Panc1 (cell line): Measurements from ENCODE around the gene RLN3.

Source experiments
- POLR2AphosphoS5 ChIP-seq: IDR thresholded peaks from 2 replicates; pipeline ENCODE4 v1.6.1; 2012; ENCODE audit warnings: mild to moderate bottlenecking, low read depth, low read length, moderate library complexity
- SIN3A ChIP-seq: IDR thresholded peaks from 2 replicates; pipeline ENCODE4 v1.6.1; 2012; ENCODE audit warnings: low read depth, mild to moderate bottlenecking, low read length, moderate library complexity, borderline replicate concordance; ENCODE audit not compliant: insufficient read depth
- TCF7L2 ChIP-seq: IDR thresholded peaks from 2 replicates; pipeline ENCODE4 v1.6.1; 2011; ENCODE audit warnings: mild to moderate bottlenecking, low read depth, low read length, inconsistent platforms
- TF ChIP-seq, protein P1 (sequence below): fragments of 450-650 bp; IDR thresholded peaks from 2 replicates; pipeline ENCODE4 v1.5.1; 2017; ENCODE audit warnings: mild to moderate bottlenecking
- TF ChIP-seq, protein P2 (sequence below), 2 experiments: IDR thresholded peaks; 2 replicates each; pipeline ENCODE4 v1.6.1; 2011 to 2012; ENCODE audit warnings: low read depth in 2 of 2, control low read depth in 1 of 2, low read length in 1 of 2, mild to moderate bottlenecking in 1 of 2, moderate library complexity in 1 of 2; ENCODE audit not compliant: insufficient read depth in 1 of 2

DNA sequence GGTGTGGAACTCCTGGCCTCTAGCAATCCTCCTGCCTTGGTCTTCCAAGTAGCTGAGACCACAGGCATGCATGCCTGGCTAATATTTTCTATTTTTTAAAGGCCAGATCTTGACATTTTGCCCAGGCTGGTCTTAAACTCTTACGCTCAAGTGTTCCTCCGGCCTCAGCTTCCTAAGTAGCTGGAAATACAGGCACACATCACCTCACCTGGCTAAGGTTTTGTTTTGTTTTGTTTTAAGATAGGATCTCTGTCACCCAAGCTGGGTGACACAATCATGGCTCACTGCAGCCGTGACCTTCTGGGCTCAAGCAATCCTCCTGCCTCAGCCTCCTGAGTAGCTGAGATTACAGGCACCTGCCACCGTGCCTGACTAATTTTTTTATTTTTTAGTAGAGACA is 5.5 kb upstream of the RLN3 start:
- TF ChIP-seq SIN3A = no peak
- TF ChIP-seq, protein P1, sequence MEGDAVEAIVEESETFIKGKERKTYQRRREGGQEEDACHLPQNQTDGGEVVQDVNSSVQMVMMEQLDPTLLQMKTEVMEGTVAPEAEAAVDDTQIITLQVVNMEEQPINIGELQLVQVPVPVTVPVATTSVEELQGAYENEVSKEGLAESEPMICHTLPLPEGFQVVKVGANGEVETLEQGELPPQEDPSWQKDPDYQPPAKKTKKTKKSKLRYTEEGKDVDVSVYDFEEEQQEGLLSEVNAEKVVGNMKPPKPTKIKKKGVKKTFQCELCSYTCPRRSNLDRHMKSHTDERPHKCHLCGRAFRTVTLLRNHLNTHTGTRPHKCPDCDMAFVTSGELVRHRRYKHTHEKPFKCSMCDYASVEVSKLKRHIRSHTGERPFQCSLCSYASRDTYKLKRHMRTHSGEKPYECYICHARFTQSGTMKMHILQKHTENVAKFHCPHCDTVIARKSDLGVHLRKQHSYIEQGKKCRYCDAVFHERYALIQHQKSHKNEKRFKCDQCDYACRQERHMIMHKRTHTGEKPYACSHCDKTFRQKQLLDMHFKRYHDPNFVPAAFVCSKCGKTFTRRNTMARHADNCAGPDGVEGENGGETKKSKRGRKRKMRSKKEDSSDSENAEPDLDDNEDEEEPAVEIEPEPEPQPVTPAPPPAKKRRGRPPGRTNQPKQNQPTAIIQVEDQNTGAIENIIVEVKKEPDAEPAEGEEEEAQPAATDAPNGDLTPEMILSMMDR = no peak
- no peak for TF ChIP-seq POLR2AphosphoS5
- TF ChIP-seq, protein P2, sequence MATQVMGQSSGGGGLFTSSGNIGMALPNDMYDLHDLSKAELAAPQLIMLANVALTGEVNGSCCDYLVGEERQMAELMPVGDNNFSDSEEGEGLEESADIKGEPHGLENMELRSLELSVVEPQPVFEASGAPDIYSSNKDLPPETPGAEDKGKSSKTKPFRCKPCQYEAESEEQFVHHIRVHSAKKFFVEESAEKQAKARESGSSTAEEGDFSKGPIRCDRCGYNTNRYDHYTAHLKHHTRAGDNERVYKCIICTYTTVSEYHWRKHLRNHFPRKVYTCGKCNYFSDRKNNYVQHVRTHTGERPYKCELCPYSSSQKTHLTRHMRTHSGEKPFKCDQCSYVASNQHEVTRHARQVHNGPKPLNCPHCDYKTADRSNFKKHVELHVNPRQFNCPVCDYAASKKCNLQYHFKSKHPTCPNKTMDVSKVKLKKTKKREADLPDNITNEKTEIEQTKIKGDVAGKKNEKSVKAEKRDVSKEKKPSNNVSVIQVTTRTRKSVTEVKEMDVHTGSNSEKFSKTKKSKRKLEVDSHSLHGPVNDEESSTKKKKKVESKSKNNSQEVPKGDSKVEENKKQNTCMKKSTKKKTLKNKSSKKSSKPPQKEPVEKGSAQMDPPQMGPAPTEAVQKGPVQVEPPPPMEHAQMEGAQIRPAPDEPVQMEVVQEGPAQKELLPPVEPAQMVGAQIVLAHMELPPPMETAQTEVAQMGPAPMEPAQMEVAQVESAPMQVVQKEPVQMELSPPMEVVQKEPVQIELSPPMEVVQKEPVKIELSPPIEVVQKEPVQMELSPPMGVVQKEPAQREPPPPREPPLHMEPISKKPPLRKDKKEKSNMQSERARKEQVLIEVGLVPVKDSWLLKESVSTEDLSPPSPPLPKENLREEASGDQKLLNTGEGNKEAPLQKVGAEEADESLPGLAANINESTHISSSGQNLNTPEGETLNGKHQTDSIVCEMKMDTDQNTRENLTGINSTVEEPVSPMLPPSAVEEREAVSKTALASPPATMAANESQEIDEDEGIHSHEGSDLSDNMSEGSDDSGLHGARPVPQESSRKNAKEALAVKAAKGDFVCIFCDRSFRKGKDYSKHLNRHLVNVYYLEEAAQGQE (IDR thresholded peaks at IDR 0.05; ENCODE audit: insufficient read depth in 1 of 2, low read depth in 2 of 2, low read length in 1 of 2) = no peak
- TF ChIP-seq TCF7L2 = no peak
